Measurements from ENCODE around the gene PHF2. TPM values are rescaled to one million over a fixed set of nuclear protein-coding genes. Genes with fewer than 3 reads are reported as not detected.

PHF2 gene
- total RNA-seq, 1 experiment from 2014 or later, result 11.6 TPM

DNA sequence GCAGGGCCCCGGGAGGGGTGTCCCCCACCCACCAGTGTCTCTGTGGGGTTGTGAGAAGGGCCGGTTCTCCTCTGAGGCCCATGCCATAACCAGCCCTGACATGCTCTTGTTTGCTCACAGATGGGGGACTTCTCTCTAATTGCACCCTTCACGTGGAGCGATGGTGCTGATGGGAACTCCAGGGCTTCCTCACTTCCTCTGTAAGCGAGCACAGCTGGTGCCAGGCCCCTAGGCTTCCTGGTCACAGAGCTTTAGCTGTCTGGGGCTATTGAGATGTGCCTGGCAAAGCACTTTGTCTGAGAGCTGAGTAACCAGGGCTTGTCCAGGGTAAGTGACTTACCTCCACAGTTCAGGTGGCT, 36.4 kb downstream of the PHF2 start (continued):
- TF ChIP-seq AFF4 (CRISPR knock-in tag; IDR thresholded peaks at IDR 0.05; ENCODE audit: borderline replicate concordance), result no peak
- TF ChIP-seq, protein P1, sequence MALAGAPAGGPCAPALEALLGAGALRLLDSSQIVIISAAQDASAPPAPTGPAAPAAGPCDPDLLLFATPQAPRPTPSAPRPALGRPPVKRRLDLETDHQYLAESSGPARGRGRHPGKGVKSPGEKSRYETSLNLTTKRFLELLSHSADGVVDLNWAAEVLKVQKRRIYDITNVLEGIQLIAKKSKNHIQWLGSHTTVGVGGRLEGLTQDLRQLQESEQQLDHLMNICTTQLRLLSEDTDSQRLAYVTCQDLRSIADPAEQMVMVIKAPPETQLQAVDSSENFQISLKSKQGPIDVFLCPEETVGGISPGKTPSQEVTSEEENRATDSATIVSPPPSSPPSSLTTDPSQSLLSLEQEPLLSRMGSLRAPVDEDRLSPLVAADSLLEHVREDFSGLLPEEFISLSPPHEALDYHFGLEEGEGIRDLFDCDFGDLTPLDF (CRISPR knock-in tag; IDR thresholded peaks at IDR 0.05), result no peak
- no peak for TF ChIP-seq CTCF (IDR thresholded peaks at IDR 0.05)
- TF ChIP-seq GTF2I (CRISPR knock-in tag; conservative IDR thresholded peaks at IDR 0.05), result no peak
- TF ChIP-seq GRHL2 (CRISPR knock-in tag; IDR thresholded peaks at IDR 0.05; ENCODE audit: insufficient replicate concordance, severe bottlenecking), result no peak
- TF ChIP-seq CREB1 (CRISPR knock-in tag; IDR thresholded peaks at IDR 0.05), result no peak

- DNase-seq (ENCODE audit: low spot score) (no peak), ATAC-seq (no peak)
- peaks cover 25% of the 10 kb centered on the region for H3K4me1 Mint-ChIP-seq
- POLR2A ChIA-PET, result no interaction called here
- CTCF ChIA-PET, result no interaction called here
- no peaks in the 10 kb centered on the region for H3K27me3 Mint-ChIP-seq (ENCODE audit: low read depth)
- H3K9me3 Mint-ChIP-seq, result peaks cover 14% of the 10 kb centered on the region
- H3K36me3 Mint-ChIP-seq, result peaks cover 13% of the 10 kb centered on the region
- H3K4me3 Mint-ChIP-seq, result no peak overlapping the region
- H3K27ac Mint-ChIP-seq, result no peak overlapping the region
- TF ChIP-seq MLX (CRISPR knock-in tag; IDR thresholded peaks at IDR 0.05) (no peak), KAT7 (CRISPR knock-in tag; IDR thresholded peaks at IDR 0.05; ENCODE audit: borderline replicate concordance) (no peak), JUN (CRISPR knock-in tag; IDR thresholded peaks at IDR 0.05) (no peak), ETV6 (CRISPR knock-in tag; IDR thresholded peaks at IDR 0.05) (no peak), STAT6 (CRISPR knock-in tag; conservative IDR thresholded peaks at IDR 0.05; ENCODE audit: low read depth) (no peak), NFYB (CRISPR knock-in tag; conservative IDR thresholded peaks at IDR 0.05; ENCODE audit: low read depth) (no peak), ZNF121 (CRISPR knock-in tag; IDR thresholded peaks at IDR 0.05) (no peak), PREB (CRISPR knock-in tag; IDR thresholded peaks at IDR 0.05; ENCODE audit: borderline replicate concordance) (no peak), SOX15 (CRISPR knock-in tag; IDR thresholded peaks at IDR 0.05) (no peak), IRF2 (CRISPR knock-in tag; IDR thresholded peaks at IDR 0.05; ENCODE audit: borderline replicate concordance, low read depth) (no peak), ZNF416 (CRISPR knock-in tag; IDR thresholded peaks at IDR 0.05) (no peak)
- TF ChIP-seq, protein P2, sequence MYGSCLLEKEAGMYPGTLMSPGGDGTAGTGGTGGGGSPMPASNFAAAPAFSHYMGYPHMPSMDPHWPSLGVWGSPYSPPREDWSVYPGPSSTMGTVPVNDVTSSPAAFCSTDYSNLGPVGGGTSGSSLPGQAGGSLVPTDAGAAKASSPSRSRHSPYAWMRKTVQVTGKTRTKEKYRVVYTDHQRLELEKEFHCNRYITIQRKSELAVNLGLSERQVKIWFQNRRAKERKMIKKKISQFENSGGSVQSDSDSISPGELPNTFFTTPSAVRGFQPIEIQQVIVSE (CRISPR knock-in tag; IDR thresholded peaks at IDR 0.05; ENCODE audit: borderline replicate concordance), result no peak
- TF ChIP-seq, protein P3, sequence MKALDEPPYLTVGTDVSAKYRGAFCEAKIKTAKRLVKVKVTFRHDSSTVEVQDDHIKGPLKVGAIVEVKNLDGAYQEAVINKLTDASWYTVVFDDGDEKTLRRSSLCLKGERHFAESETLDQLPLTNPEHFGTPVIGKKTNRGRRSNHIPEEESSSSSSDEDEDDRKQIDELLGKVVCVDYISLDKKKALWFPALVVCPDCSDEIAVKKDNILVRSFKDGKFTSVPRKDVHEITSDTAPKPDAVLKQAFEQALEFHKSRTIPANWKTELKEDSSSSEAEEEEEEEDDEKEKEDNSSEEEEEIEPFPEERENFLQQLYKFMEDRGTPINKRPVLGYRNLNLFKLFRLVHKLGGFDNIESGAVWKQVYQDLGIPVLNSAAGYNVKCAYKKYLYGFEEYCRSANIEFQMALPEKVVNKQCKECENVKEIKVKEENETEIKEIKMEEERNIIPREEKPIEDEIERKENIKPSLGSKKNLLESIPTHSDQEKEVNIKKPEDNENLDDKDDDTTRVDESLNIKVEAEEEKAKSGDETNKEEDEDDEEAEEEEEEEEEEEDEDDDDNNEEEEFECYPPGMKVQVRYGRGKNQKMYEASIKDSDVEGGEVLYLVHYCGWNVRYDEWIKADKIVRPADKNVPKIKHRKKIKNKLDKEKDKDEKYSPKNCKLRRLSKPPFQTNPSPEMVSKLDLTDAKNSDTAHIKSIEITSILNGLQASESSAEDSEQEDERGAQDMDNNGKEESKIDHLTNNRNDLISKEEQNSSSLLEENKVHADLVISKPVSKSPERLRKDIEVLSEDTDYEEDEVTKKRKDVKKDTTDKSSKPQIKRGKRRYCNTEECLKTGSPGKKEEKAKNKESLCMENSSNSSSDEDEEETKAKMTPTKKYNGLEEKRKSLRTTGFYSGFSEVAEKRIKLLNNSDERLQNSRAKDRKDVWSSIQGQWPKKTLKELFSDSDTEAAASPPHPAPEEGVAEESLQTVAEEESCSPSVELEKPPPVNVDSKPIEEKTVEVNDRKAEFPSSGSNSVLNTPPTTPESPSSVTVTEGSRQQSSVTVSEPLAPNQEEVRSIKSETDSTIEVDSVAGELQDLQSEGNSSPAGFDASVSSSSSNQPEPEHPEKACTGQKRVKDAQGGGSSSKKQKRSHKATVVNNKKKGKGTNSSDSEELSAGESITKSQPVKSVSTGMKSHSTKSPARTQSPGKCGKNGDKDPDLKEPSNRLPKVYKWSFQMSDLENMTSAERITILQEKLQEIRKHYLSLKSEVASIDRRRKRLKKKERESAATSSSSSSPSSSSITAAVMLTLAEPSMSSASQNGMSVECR (CRISPR knock-in tag; IDR thresholded peaks at IDR 0.05; ENCODE audit: borderline replicate concordance), result no peak
Measured at GRCh38 chr9:93613174-93613573, 36.8 kb downstream of the PHF2 start.
